ENCODE measurements around the gene KLF4.

KLF4 gene

DNA sequence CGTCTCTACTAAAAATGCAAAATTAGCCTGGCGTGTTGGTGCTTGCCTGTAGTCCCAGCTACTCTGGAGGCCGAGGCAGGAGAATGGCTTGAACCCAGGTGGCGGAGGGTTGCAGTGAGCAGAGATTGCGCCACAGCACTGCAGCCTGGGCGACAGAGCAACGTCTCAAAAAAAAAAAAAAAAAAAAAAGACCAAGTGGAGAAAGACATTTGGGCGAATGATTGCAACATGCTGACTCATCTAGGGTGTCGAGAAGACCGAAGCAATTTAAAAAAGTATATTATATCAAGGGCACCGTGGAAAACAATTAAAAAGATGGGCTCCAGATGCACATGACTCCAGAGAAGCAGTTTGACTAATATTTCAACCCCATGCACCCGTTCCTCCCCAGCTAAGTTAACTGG lies 9.2 kb downstream of the KLF4 start:
- no peak for DNase-seq (ENCODE audit: low read depth)
- H3K4me3 ChIP-seq (ENCODE audit: low read depth, low read length), result no peak overlapping the region
- TF ChIP-seq, protein P1, sequence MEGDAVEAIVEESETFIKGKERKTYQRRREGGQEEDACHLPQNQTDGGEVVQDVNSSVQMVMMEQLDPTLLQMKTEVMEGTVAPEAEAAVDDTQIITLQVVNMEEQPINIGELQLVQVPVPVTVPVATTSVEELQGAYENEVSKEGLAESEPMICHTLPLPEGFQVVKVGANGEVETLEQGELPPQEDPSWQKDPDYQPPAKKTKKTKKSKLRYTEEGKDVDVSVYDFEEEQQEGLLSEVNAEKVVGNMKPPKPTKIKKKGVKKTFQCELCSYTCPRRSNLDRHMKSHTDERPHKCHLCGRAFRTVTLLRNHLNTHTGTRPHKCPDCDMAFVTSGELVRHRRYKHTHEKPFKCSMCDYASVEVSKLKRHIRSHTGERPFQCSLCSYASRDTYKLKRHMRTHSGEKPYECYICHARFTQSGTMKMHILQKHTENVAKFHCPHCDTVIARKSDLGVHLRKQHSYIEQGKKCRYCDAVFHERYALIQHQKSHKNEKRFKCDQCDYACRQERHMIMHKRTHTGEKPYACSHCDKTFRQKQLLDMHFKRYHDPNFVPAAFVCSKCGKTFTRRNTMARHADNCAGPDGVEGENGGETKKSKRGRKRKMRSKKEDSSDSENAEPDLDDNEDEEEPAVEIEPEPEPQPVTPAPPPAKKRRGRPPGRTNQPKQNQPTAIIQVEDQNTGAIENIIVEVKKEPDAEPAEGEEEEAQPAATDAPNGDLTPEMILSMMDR (IDR thresholded peaks at IDR 0.05; ENCODE audit: low read depth, low read length, missing control alignments), result no peak

DNA sequence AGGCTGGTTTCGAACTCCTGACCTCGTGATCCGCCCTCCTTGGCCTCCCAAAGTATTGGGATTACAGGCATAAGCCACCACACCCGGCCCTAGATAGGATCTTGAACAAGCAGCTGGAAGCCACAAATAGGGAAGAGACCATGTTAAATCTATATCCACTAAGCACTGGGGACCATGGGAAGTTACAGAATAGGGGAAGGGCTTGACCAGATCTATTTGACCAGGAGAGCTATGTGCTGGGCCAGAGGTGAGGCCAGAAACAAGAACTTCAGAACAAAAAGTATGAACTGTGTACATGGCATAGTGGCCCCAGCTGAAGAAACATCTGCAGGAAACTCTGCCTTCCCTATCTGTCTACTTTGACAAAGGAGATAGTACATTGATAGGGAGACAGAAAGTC lies 10.8 kb downstream of the KLF4 start:
- TF ChIP-seq, protein P1 (IDR thresholded peaks at IDR 0.05; ENCODE audit: low read depth, low read length, missing control alignments), result no peak
- no peak for DNase-seq (ENCODE audit: low read depth)
- no peak overlapping the region for H3K4me3 ChIP-seq (ENCODE audit: low read depth, low read length)

DNA sequence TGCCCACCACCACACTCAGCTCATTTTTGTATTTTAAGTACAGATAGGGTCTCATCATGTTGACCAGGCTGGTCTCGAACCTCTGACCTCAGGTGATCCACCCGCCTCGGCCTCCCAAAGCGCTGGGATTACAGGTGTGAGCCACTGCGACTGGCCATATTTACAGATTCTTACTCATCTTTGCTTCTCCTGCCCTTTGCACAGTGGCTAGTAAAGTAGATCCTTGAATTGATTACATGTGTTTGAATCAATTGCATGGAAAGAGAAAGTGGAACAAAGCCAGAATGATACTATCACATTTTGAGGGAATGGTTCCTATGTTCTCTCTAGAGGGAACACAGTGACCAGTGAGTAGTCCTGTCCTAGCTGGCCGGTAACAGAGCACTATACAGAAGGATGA lies 15.4 kb downstream of the KLF4 start:
- TF ChIP-seq, protein P1 (IDR thresholded peaks at IDR 0.05; ENCODE audit: low read depth, low read length, missing control alignments), result no peak
- no peak overlapping the region for H3K4me3 ChIP-seq (ENCODE audit: low read depth, low read length)
- DNase-seq (ENCODE audit: low read depth), result no peak

DNA sequence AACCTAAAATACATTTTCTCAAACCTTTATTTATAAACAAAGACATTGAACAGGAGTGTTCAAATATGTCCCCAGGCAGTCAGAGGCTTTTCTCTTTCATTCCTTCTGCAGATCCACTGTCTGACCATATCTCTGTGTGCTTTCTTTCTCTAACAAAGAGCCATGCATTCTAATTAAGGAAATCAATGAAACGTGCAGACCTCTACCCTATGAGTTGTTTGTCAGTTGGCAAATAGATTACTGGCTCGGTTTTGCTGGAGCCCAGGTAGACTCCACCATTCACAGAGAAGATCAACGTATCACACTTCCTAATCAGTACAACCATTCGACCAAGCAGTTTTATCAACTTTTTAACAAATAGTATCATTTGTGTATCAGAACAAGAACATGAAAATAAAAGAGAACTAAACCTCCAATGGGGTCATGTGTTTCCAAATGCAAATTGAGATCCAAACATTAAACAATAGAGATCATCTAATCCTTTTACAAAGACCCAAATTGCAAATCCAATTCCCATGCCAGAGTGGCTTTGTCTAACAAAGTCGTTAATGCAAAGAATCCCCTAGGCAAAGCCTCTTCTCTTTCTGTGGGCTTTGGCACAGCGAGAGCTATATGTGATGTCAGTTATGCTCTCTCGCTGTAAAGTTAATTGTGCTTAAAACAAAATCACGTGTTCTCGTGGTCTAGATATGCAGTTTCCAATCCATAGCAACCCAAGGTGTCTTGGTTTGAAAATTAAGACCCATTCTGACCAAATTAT lies 16.8 kb downstream of the KLF4 start:
- TF ChIP-seq, protein P1 (IDR thresholded peaks at IDR 0.05; ENCODE audit: low read depth, low read length, missing control alignments), result no peak
- no peak for DNase-seq (ENCODE audit: low read depth)
- H3K4me3 ChIP-seq (ENCODE audit: low read depth, low read length), result no peak overlapping the region

DNA sequence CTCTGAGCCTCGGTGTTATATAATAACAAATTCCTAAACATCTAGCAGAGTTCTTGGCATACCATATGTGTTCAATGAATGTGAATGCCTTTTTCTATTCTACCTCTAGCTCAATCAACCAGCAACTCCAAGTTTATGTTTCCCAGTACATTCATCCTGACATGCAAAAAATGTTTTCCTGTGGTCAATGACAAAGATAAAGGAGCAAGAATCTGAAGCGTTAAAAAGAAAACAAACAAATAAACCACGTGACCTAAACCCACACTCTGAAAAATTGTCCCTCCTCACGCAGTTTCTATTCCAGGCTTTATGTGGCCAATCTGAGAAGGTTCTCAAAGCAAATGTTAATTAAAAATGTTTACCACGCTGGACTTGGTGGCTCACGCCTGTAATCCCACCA lies 18.0 kb downstream of the KLF4 start:
- no peak for DNase-seq (ENCODE audit: low read depth)
- TF ChIP-seq, protein P1 (IDR thresholded peaks at IDR 0.05; ENCODE audit: low read depth, low read length, missing control alignments), result no peak

DNA sequence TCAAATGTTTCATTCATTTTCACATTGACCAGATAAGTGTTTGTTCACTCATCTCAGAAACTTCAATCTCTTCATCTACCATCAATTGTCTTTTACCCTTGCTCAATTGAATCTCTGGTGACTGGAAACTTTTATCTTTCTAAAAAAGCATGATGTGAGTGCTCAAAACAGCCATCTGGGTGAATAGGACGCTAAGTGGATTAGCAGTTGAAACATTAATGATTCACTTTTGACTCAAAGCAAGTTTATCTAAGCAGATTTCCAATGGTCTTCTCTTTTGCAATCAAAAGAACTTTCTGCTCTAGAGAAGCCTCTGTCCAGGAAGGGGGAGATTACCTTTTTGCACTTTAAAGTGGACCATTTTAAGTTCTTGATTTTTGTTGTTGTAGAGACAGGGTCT lies 22.2 kb downstream of the KLF4 start:
- TF ChIP-seq, protein P1 (IDR thresholded peaks at IDR 0.05; ENCODE audit: low read depth, low read length, missing control alignments), result no peak
- no peak for DNase-seq (ENCODE audit: low read depth)
- H3K4me3 ChIP-seq (ENCODE audit: low read depth, low read length), result no peak overlapping the region

More for the DNA sequence above, 18.0 kb downstream of the KLF4 start:
- H3K4me3 ChIP-seq (ENCODE audit: low read depth, low read length), result no peak overlapping the region

DNA sequence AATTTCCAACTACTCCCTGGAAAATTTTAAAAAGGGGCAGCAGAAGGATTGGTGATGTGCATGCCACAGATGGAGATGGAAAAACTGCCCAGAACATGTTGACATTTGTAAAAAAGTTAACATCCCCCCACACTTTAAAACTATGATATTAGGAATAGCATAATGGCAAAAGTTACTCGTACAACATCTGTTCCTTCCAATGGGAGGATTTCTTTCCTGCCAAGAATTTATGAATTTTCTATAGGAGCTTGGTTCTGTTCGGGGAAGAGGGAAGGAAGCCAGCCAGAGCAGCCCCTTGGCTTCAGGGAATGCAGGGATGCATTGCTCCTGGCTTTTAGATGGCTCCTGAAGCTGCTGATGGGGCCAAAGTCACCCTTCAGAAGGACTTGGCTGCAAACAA lies 22.7 kb downstream of the KLF4 start:
- TF ChIP-seq, protein P1 (IDR thresholded peaks at IDR 0.05; ENCODE audit: low read depth, low read length, missing control alignments), result no peak
- DNase-seq (ENCODE audit: low read depth), result no peak
- no peak overlapping the region for H3K4me3 ChIP-seq (ENCODE audit: low read depth, low read length)
